Measurements from ENCODE around the gene CDV3. TPM values are rescaled to one million over a fixed set of nuclear protein-coding genes. Genes with fewer than 3 reads are reported as not detected.

CDV3 gene
- total and polyA plus RNA-seq, 9 of the 15 experiments (the other 6 are each of a cell fraction or from before 2014, with no cell fraction given), result 72.3 to 273 (median 116) TPM

DNA sequence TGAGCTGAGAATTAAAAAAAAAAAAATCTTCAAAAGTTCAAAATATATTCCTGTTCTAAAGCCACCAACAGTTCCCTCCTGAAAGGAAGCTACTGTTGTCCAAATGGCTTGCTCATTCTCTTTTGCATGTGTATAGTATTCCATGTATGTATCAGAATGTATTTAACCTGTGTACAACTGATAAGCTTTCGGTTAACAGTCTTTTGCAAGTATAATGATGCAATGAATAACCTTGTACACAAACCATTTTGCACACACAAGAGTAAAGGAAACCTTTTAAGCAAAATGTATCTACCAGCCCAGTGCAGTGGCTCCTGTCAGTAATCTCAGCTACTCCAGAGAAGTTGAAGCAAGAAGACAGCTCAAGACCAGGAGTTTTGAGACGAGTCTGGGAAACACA lies 55.7 kb downstream of the CDV3 start:
- ChIA-PET CTCF (ENCODE audit: low intra/inter-chr PET ratio) (no interaction called here), POLR2A (interaction anchor here (1.0 kb wide), 1 partner anchor 20 kb away, joined by 4 read pairs; no protein-coding TSS in a partner anchor)
- Histone ChIP-seq H3K36me3 (ENCODE audit: control insufficient read depth, insufficient read depth, low read length) (peaks cover 77% of the 10 kb centered on the region), H3K4me3 (no peak overlapping the region), H3K9me3 (replicated peaks; ENCODE audit: control insufficient read depth, insufficient read depth, low read depth, low read length) (no peaks in the 10 kb centered on the region), H3K4me2 (ENCODE audit: insufficient read depth, low read length) (no peak overlapping the region), H3K9ac (ENCODE audit: insufficient read depth in 1 of 2, low read depth in 2 of 2, low read length in 2 of 2) (no peak overlapping the region), H4K20me1 (replicated peaks; ENCODE audit: control insufficient read depth, insufficient read depth, low read length) (no peaks in the 10 kb centered on the region), H3K4me1 (replicated peaks in 1 of 2; ENCODE audit: control insufficient read depth in 2 of 2, insufficient read depth in 2 of 2, low read length in 2 of 2) (no peaks in the 10 kb centered on the region), H3K79me2 (ENCODE audit: control insufficient read depth, insufficient read depth, low read length) (no peaks in the 10 kb centered on the region), H3K27ac (ENCODE audit: extremely low read depth, low read depth, low read length) (no peak overlapping the region), H3K9me1 (ENCODE audit: control insufficient read depth, insufficient read depth, low read length) (no peaks in the 10 kb centered on the region), H2AFZ (ENCODE audit: low read depth, low read length) (no peak overlapping the region), H3K27me3 (ENCODE audit: control insufficient read depth in 2 of 2, insufficient read depth in 2 of 2, low read length in 2 of 2) (no peaks in the 10 kb centered on the region)
- no TSS peak for BruUV-seq (replicated peaks)
- DNase-seq (ENCODE audit: extremely low read depth in 1 of 4, low spot score in 3 of 4) (no peak), ATAC-seq (peak; percentile 78), FAIRE-seq (no peak)
- 37% methylated on average over 2 of the region's 2 CpGs for WGBS (ENCODE audit: insufficient coverage, low coverage, missing lambda C conversion rate)
- in situ Hi-C loops (cut with MboI) (no loop called here), intact Hi-C loops (cut with micrococcal nuclease) (no loop called here)
- TF ChIP-seq ZFP36 (IDR thresholded peaks at IDR 0.05; ENCODE audit: low read depth, low read length, partially characterized antibody), result no peak
- TF ChIP-seq, protein P1, sequence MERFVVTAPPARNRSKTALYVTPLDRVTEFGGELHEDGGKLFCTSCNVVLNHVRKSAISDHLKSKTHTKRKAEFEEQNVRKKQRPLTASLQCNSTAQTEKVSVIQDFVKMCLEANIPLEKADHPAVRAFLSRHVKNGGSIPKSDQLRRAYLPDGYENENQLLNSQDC (CRISPR knock-in tag; IDR thresholded peaks at IDR 0.05), result no peak
- TF ChIP-seq, protein P2, sequence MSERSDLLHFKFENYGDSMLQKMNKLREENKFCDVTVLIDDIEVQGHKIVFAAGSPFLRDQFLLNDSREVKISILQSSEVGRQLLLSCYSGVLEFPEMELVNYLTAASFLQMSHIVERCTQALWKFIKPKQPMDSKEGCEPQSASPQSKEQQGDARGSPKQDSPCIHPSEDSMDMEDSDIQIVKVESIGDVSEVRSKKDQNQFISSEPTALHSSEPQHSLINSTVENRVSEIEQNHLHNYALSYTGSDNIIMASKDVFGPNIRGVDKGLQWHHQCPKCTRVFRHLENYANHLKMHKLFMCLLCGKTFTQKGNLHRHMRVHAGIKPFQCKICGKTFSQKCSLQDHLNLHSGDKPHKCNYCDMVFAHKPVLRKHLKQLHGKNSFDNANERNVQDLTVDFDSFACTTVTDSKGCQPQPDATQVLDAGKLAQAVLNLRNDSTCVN (CRISPR knock-in tag; IDR thresholded peaks at IDR 0.05), result no peak
- 0 out of 2 replicates have a peak, but pooled peaks have one; percentile 12 for TF ChIP-seq CEBPG (CRISPR knock-in tag; IDR thresholded peaks at IDR 0.05)
- TF ChIP-seq CEBPG (tag; conservative IDR thresholded peaks at IDR 0.05 in 1 of 2, IDR thresholded peaks at IDR 0.05 in 1 of 2), result peak in 1 of 2 experiments; percentile 80; a peak in 2 of 4 replicates
- no peak for TF ChIP-seq RAD21 (CRISPR knock-in tag; conservative IDR thresholded peaks at IDR 0.05 in 1 of 2, IDR thresholded peaks at IDR 0.05 in 1 of 2)
- TF ChIP-seq CBFB (CRISPR knock-in tag; IDR thresholded peaks at IDR 0.05), result no peak
- TF ChIP-seq, protein P3, sequence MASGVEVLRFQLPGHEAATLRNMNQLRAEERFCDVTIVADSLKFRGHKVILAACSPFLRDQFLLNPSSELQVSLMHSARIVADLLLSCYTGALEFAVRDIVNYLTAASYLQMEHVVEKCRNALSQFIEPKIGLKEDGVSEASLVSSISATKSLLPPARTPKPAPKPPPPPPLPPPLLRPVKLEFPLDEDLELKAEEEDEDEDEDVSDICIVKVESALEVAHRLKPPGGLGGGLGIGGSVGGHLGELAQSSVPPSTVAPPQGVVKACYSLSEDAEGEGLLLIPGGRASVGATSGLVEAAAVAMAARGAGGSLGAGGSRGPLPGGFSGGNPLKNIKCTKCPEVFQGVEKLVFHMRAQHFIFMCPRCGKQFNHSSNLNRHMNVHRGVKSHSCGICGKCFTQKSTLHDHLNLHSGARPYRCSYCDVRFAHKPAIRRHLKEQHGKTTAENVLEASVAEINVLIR (CRISPR knock-in tag; IDR thresholded peaks at IDR 0.05), result no peak
- TF ChIP-seq C11orf30 (IDR thresholded peaks at IDR 0.05; ENCODE audit: low read depth), result no peak
- TF ChIP-seq, protein P4, sequence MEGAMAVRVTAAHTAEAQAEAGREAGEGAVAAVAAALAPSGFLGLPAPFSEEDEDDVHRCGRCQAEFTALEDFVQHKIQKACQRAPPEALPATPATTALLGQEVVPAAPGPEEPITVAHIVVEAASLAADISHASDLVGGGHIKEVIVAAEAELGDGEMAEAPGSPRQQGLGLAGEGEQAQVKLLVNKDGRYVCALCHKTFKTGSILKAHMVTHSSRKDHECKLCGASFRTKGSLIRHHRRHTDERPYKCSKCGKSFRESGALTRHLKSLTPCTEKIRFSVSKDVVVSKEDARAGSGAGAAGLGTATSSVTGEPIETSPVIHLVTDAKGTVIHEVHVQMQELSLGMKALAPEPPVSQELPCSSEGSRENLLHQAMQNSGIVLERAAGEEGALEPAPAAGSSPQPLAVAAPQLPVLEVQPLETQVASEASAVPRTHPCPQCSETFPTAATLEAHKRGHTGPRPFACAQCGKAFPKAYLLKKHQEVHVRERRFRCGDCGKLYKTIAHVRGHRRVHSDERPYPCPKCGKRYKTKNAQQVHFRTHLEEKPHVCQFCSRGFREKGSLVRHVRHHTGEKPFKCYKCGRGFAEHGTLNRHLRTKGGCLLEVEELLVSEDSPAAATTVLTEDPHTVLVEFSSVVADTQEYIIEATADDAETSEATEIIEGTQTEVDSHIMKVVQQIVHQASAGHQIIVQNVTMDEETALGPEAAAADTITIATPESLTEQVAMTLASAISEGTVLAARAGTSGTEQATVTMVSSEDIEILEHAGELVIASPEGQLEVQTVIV (CRISPR knock-in tag; IDR thresholded peaks at IDR 0.05; ENCODE audit: borderline replicate concordance), result no peak
- TF ChIP-seq SOX6 (IDR thresholded peaks at IDR 0.05), result peak; percentile 21; the same call in 1 of the 2 replicates
- peak; percentile 46; the same call in 1 of the 2 replicates for TF ChIP-seq ARID1B (IDR thresholded peaks at IDR 0.05)
- TF ChIP-seq SMAD1 (IDR thresholded peaks at IDR 0.05; ENCODE audit: low read depth, low read length, partially characterized antibody), result no peak
- TF ChIP-seq MTF1 (CRISPR knock-in tag; IDR thresholded peaks at IDR 0.05; ENCODE audit: borderline replicate concordance), result no peak
- TF ChIP-seq ZNF3 (CRISPR knock-in tag; IDR thresholded peaks at IDR 0.05), result no peak
- TF ChIP-seq FOXJ2 (tag; IDR thresholded peaks at IDR 0.05), result no peak
- peak; percentile 55 for TF ChIP-seq CEBPB (tag; IDR thresholded peaks at IDR 0.05)
- TF ChIP-seq FOXA1 (IDR thresholded peaks at IDR 0.05; ENCODE audit: borderline replicate concordance), result no peak
- TF ChIP-seq ZBTB1 (CRISPR knock-in tag; IDR thresholded peaks at IDR 0.05; ENCODE audit: borderline replicate concordance, low read depth), result no peak
- TF ChIP-seq RFX1 (IDR thresholded peaks at IDR 0.05), result no peak
